Inflammatory macrophage treated with lipopolysaccharide for 1 hour (primary cell): Measurements from ENCODE around the gene SNAPC2.
A peak's percentile ranks its signal among the peaks of the same experiment; 100 is the strongest.
"Not testable (repeated sequence)": the region's sequence is repeated elsewhere in the genome, so short reads cannot be mapped to it uniquely, and the experiment has no call there.

Experiments used
- DNase-seq, 2 donors: peaks; one replicate each; pipeline ENCODE4 v3.0.0-alpha.2; 2020 to 2022

SNAPC2 gene

GRCh38 chr19:7923295-7924191, 3.4 kb downstream of the SNAPC2 start:
- DNase-seq: no peak

DNA sequence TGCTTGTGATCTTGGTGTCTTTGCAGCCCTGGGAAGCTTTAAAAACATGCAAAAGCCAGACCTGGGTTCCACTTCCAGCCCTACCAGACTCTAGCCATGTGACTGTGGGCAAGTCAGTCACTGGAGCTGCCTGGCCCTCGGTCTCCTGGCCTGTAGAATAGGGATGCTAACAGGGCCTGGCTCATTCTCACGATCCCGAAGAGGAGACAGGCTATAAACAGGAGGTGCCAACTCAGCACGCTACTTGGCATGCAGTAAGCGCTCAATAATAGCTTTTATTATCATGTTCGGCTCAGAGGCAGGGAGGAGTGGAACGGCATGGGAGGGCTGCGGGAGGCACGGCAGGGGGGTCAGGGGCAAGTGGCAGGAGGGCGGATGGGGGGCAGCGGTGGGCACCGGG, 4.1 kb downstream of the SNAPC2 start:
- DNase-seq: no peak

- no peak for DNase-seq
These were observed 4.6 kb downstream of the SNAPC2 start for GRCh38 chr19:7924651-7925170.

GRCh38 chr19:7925171-7925851, 5.2 kb downstream of the SNAPC2 start:
- DNase-seq: peak; percentile 33 to 61

DNA sequence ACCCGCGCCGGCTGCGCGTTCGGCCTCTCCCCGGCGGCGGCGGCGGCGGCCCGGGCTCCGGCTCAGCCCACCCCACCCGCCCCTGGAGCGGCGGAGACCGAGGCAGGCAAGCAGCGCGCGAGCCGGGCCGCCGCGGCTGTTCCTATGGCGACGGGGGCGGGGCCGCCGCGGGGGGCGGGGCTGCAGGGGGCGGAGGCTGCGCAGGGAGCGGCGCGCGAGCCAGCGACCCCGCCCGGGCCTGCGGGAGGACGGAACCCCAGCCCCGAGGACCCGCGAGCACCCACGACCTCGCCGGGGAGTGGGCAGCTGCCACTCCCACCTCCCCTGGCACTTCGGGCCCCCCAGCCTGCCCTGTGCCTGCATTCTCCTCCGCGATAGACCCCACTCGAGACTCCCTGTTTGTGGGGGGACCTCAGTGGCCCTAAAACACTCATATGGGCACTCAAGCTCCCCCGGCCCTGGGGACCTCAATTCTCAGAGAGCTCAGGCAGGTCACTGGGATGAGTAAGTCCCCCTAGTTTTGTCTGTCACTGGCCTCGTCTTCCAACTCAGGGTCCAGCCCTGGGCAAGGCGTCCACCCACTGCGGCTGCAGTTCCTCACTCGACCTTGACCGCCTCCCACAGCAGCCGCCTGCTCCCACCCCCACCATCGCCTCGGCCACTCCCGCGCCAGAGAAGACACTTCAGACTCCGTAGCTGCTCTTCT, 6.0 kb downstream of the SNAPC2 start, which contains the start of gene CTXN1:
Gene CTXN1 (minus strand): TSS at position 115 of the 706 bp plus-strand sequence. CDS start 597 bp downstream, outside the sequence.
- peak; percentile 29 to 54 for DNase-seq

- DNase-seq: no peak
These were observed 6.8 kb downstream of the SNAPC2 start for GRCh38 chr19:7926727-7927604.

DNA sequence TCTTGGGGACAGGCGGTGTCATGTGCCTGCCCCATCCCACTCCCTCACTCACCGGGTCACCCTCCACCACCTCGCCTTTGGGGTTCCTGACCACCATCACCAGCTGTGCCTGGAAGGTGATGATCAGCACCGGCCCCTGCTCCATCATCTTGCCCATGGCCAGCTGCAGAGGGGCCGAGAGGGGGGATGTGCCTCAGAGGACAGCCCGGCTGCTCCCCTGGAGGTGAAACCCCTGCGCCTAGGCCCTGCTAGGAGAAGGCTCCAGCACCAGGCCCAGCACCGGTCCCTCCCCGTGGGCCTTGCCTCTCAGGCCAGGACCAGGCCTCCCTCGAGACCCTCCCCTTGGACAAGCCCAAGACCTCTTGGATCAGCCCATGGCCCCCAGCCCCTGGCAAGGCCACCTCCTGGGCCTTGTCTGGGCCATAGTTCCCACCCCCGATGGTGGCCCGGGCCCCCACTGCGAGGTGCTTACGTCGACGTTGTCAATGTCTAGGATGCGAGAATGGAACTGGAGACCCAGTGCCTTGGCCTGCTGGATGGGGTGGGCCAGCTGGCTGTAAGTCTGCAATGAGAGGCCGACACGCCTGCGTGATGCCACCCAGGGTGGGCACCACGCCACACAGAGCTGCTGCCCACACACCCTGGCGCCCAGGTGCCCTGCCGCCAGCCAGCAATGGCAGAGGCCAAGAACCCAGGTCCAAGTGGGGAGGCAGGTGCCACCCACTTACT, 7.6 kb downstream of the SNAPC2 start:
- no peak for DNase-seq

- no peak for DNase-seq
These were observed 8.2 kb downstream of the SNAPC2 start for GRCh38 chr19:7928334-7928706.

GRCh38 chr19:7928741-7929701, 8.9 kb downstream of the SNAPC2 start:
- DNase-seq: peak in 1 of 2 donors; percentile 27

DNA sequence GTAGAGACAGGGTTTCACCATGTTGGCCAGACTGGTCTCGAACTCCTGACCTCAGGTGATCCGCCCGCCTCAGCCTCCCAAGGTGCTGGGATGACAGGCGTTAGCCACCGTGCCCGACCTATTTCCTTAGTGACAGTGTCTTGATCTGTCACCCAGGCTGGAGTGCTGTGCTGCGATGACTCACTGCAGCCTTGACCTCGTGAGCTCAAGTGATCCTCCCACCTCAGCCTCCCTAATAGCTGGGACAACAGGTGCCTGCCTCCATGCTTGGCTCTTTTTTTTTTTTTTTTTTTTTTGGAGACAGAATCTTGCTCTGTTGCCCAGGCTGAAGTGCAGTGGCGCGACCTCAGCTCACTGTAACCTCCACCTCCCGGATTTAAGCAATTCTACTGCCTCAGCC, 9.9 kb downstream of the SNAPC2 start:
- DNase-seq: not testable (repeated sequence)

GRCh38 chr19:7930765-7931164, 10.6 kb downstream of the SNAPC2 start:
- no peak for DNase-seq

DNA sequence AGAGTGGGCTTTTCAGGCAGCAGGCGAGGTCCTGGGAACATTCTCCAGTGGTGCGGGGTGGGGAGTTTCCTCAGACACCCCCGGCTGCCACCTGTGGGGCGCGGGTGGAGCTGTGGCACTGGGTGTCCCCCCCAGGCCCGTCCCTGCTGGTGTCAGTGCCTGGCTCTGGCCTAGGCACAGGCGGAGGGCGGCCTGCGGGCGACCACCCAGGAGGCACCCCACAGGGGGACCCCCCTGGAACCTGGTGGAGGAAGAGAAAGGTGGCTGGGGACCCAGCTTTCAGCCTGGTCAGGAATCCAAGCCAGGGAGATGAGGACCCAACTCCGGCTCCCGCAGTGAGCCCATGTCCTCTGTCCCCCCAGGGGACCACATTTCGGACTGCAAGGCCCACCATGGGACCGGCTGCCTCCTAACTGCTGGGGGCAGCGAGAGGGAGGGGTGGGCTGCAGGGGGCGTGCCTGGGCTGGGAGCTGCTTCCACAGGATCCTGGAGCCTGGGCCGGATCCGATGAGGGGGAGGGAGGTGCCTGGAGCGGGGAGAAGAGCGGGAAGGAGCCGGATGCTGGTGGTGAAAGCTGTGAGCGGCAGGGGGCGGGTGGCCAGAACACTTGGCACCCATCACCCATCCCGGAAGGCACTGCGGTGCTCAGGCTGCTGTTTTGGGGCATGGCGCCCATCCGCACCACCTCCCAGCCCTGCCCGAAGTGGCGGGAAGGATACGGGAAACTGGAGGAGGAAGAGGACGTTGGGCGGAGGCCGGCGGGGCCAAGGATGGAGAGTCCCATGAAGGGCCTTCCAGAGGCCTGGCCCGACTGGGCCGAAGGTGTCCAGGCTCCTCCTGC, 11.3 kb downstream of the SNAPC2 start:
- no peak for DNase-seq

- no peak for DNase-seq
These were observed 12.3 kb downstream of the SNAPC2 start for GRCh38 chr19:7932276-7932929.

- DNase-seq: no peak
These were observed 12.8 kb downstream of the SNAPC2 start for GRCh38 chr19:7932930-7933300.

DNA sequence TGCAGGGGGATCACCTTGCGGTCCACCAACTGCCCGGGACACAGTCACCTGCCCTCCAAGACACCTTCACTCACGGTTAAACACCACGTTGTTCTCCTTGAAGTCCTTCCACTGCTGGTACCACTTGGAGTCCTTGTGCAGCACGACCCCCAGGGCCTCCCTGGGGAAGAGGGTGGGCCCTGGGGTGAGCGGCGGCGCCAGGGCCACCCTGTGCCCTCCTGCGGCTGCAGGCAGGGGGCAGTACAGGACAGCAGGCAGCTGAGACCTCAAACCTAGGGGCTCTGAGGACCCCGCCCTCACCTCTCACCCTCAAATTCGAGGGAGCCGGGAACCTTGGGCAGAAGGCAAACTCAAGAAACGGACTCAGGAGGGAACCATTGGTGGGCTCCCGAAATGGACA, 13.3 kb downstream of the SNAPC2 start:
- no peak for DNase-seq

- no peak for DNase-seq
These were observed 13.9 kb downstream of the SNAPC2 start for GRCh38 chr19:7933828-7934725.

GRCh38 chr19:7934766-7935165, 14.6 kb downstream of the SNAPC2 start:
- no peak for DNase-seq

GRCh38 chr19:7940841-7941240, 20.7 kb downstream of the SNAPC2 start:
- DNase-seq: no peak
